ENCODE measurements around the gene CAMK2D.

DNA sequence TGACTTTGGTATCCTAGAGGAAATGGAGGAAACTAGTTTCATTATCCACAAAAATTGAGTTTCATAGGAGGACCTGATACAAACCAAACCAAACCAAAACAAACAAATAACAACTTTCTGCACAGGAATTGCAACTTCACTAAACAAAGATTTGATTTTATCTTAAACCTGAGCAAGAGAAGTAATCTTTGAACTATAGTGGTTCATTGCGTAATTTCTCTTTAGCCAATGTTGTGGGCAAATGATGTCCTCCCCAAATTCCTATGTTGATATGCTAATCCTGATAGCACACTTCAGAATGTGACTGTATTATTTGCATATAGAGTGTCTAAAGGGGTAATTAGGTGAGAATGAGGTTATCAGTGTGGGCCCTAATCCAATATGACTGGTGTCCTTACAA is 102.4 kb downstream of the CAMK2D start:
- TF ChIP-seq ZNF565 (CRISPR knock-in tag; conservative IDR thresholded peaks at IDR 0.05; ENCODE audit: low read depth) (no peak), OSR1 (CRISPR knock-in tag; IDR thresholded peaks at IDR 0.05) (no peak)
